Non-pigmented ciliary epithelial cell (primary cell): ENCODE data around the gene PRMT3.
"Not testable (repeated sequence)": the region's sequence is repeated elsewhere in the genome, so short reads cannot be mapped to it uniquely, and the experiment has no call there.

Experiments
- DNase-seq: peaks from one replicate; pipeline ENCODE4 v3.0.0-alpha.2; 2010; ENCODE audit warnings: low read depth

The PRMT3 gene

GRCh38 chr11:20518323-20518834 lies 130.9 kb downstream of the PRMT3 start:
- DNase-seq, result no peak

GRCh38 chr11:20522536-20522935 lies 135.0 kb downstream of the PRMT3 start:
- DNase-seq, result no peak

- no peak for DNase-seq
Measured at GRCh38 chr11:20529757-20530156, 142.2 kb downstream of the PRMT3 start.

GRCh38 chr11:20530942-20531703 lies 143.6 kb downstream of the PRMT3 start:
- DNase-seq, result no peak

- no peak for DNase-seq
Measured at GRCh38 chr11:20535271-20535881, 147.9 kb downstream of the PRMT3 start.

- DNase-seq, result no peak
Measured at GRCh38 chr11:20536365-20536764, 148.8 kb downstream of the PRMT3 start.

GRCh38 chr11:20536784-20537183 lies 149.3 kb downstream of the PRMT3 start:
- DNase-seq, result no peak

GRCh38 chr11:20541503-20541902 lies 154.0 kb downstream of the PRMT3 start:
- DNase-seq, result no peak

GRCh38 chr11:20544603-20545237 lies 157.2 kb downstream of the PRMT3 start:
- no peak for DNase-seq

- no peak for DNase-seq
Measured at GRCh38 chr11:20547411-20547810, 159.9 kb downstream of the PRMT3 start.

GRCh38 chr11:20551096-20551495 lies 163.6 kb downstream of the PRMT3 start:
- no peak for DNase-seq

GRCh38 chr11:20555783-20556182 lies 168.3 kb downstream of the PRMT3 start:
- DNase-seq, result no peak

GRCh38 chr11:20556396-20556795 lies 168.9 kb downstream of the PRMT3 start:
- DNase-seq, result not testable (repeated sequence)

GRCh38 chr11:20558741-20559140 lies 171.2 kb downstream of the PRMT3 start:
- DNase-seq, result no peak
